Colonic mucosa (tissue), 4 donors: ENCODE measurements around the gene ADIRF. TPM values are rescaled to one million over a fixed set of nuclear protein-coding genes. Genes with fewer than 3 reads are reported as not detected.
"Not testable (repeated sequence)": the region's sequence is repeated elsewhere in the genome, so short reads cannot be mapped to it uniquely, and the experiment has no call there.

Experiments used
- DNase-seq: peaks from one replicate; pipeline ENCODE4 v3.0.0-alpha.2; 2020
- H3K27ac ChIP-seq: fragments of 200-600 bp; one replicate; pipeline ENCODE4 v1.8.0; 2021
- H3K27me3 ChIP-seq: fragments of 200-600 bp; one replicate; pipeline ENCODE4 v1.8.0; 2021
- H3K36me3 ChIP-seq: fragments of 200-600 bp; one replicate; pipeline ENCODE4 v1.8.0; 2021
- H3K4me1 ChIP-seq: fragments of 200-600 bp; one replicate; pipeline ENCODE4 v1.8.0; 2021; ENCODE audit warnings: mild to moderate bottlenecking
- H3K4me3 ChIP-seq: fragments of 200-600 bp; one replicate; pipeline ENCODE4 v1.8.0; 2021
- H3K9ac ChIP-seq, 2 donors: one replicate each; pipeline ENCODE4 v1.7.0; 2013; ENCODE audit warnings: control low read depth in 2 of 2, low read depth in 2 of 2, low read length in 2 of 2
- H3K9me3 ChIP-seq: fragments of 200-600 bp; one replicate; pipeline ENCODE4 v1.8.0; 2021
- CTCF ChIP-seq: fragments of 200-600 bp; IDR thresholded peaks from one replicate; pipeline ENCODE4 v1.8.0; 2022; ENCODE audit warnings: antibody characterized with exemption, mild to moderate bottlenecking
- intact Hi-C: fragments of 100-400 bp; cut with DNase I; formaldehyde crosslinking; loops from one replicate; pipeline ENCODE4 v1.14.1; 2022
- total RNA-seq, 2 donors: library from RNA; stranded (reverse); fragmentation: NEBNext Ultra II Directional in 1 of 2; extraction: Animal tissue kit (Norgen Biotek cat#: 25700) in 1 of 2; gene quantifications; one replicate each; pipeline ENCODE4 v1.2.1, GENCODE V29; 2021
- donor health status: healthy.
- donor health status: DM: no; HTN: no; CAD: no.
- donor health status: DM: no; HTN: no; CAD: no.

ADIRF gene
- total RNA-seq, 2 donors from 2014 or later = 41.5 to 91.2 TPM

- Histone ChIP-seq H3K27ac (no peak overlapping the region), H3K4me1 (no peaks in the 10 kb centered on the region), H3K4me3 (no peak overlapping the region), H3K27me3 (no peaks in the 10 kb centered on the region), H3K9ac (no peak overlapping the region), H3K9me3 (no peaks in the 10 kb centered on the region), H3K36me3 (no peaks in the 10 kb centered on the region)
- DNase-seq = no peak
- TF ChIP-seq CTCF = no peak
- intact Hi-C loops = no loop called here
These were observed 24.6 kb downstream of the ADIRF start for GRCh38 chr10:86992929-86993328.

GRCh38 chr10:86999802-87000403, 31.6 kb downstream of the ADIRF start:
- H3K36me3 ChIP-seq, H3K9me3 ChIP-seq, H3K9ac ChIP-seq, intact Hi-C loops, H3K27ac ChIP-seq, H3K4me3 ChIP-seq, DNase-seq, H3K27me3 ChIP-seq, H3K4me1 ChIP-seq: not testable (repeated sequence)

GRCh38 chr10:87000491-87000890, 32.2 kb downstream of the ADIRF start:
- Histone ChIP-seq H3K4me1 (no peaks in the 10 kb centered on the region), H3K27ac (no peak overlapping the region), H3K36me3 (no peaks in the 10 kb centered on the region), H3K9ac (no peak overlapping the region), H3K27me3 (no peaks in the 10 kb centered on the region), H3K4me3 (no peak overlapping the region), H3K9me3 (no peaks in the 10 kb centered on the region)
- DNase-seq = no peak
- intact Hi-C loops = no loop called here
- no peak for TF ChIP-seq CTCF

- DNase-seq, H3K9ac ChIP-seq, intact Hi-C loops, H3K36me3 ChIP-seq, H3K4me3 ChIP-seq, H3K27ac ChIP-seq, H3K4me1 ChIP-seq, H3K27me3 ChIP-seq, H3K9me3 ChIP-seq: not testable (repeated sequence)
These were observed 38.8 kb downstream of the ADIRF start for GRCh38 chr10:87007124-87007523.

GRCh38 chr10:87007674-87008073, 39.4 kb downstream of the ADIRF start:
- intact Hi-C loops, H3K27me3 ChIP-seq, DNase-seq, H3K4me3 ChIP-seq, H3K9me3 ChIP-seq, H3K4me1 ChIP-seq, H3K27ac ChIP-seq, H3K9ac ChIP-seq, H3K36me3 ChIP-seq: not testable (repeated sequence)

- DNase-seq = peak; percentile 64
- H3K36me3 ChIP-seq, H3K27me3 ChIP-seq, H3K4me3 ChIP-seq, intact Hi-C loops, H3K9ac ChIP-seq, H3K9me3 ChIP-seq, H3K4me1 ChIP-seq, H3K27ac ChIP-seq: not testable (repeated sequence)
These were observed 40.0 kb downstream of the ADIRF start for GRCh38 chr10:87008303-87008702.

- intact Hi-C loops = not testable (repeated sequence)
These were observed 40.9 kb downstream of the ADIRF start for GRCh38 chr10:87009134-87009696.

GRCh38 chr10:87013528-87013927, 45.2 kb downstream of the ADIRF start:
- H3K4me3 ChIP-seq, H3K27ac ChIP-seq, H3K9ac ChIP-seq, H3K36me3 ChIP-seq, DNase-seq, H3K9me3 ChIP-seq, intact Hi-C loops, H3K4me1 ChIP-seq, H3K27me3 ChIP-seq: not testable (repeated sequence)

More at GRCh38 chr10:87009134-87009696, 40.9 kb downstream of the ADIRF start:
- DNase-seq, H3K36me3 ChIP-seq, H3K4me3 ChIP-seq, H3K27me3 ChIP-seq, H3K27ac ChIP-seq, H3K9me3 ChIP-seq, H3K4me1 ChIP-seq, H3K9ac ChIP-seq: not testable (repeated sequence)

- intact Hi-C loops, H3K36me3 ChIP-seq, H3K27me3 ChIP-seq, H3K27ac ChIP-seq, DNase-seq, H3K9ac ChIP-seq, H3K4me1 ChIP-seq, H3K4me3 ChIP-seq, H3K9me3 ChIP-seq: not testable (repeated sequence)
These were observed 46.9 kb downstream of the ADIRF start for GRCh38 chr10:87014986-87015716.

- H3K9me3 ChIP-seq, H3K4me1 ChIP-seq, H3K4me3 ChIP-seq, DNase-seq, intact Hi-C loops, H3K36me3 ChIP-seq, H3K9ac ChIP-seq, H3K27ac ChIP-seq, H3K27me3 ChIP-seq: not testable (repeated sequence)
These were observed 49.8 kb downstream of the ADIRF start for GRCh38 chr10:87018127-87018526.

GRCh38 chr10:87019066-87019465, 50.8 kb downstream of the ADIRF start:
- H3K9me3 ChIP-seq, H3K4me1 ChIP-seq, H3K4me3 ChIP-seq, intact Hi-C loops, H3K36me3 ChIP-seq, DNase-seq, H3K27ac ChIP-seq, H3K27me3 ChIP-seq, H3K9ac ChIP-seq: not testable (repeated sequence)
